Stimulated activated CD8-positive, alpha-beta memory T cell treated with anti-CD3 and anti-CD28 coated beads, Interleukin-2, amount 100 ng/mL, for 1 hour (primary cell): Measurements from ENCODE around the gene MOSMO.
A peak's percentile ranks its signal among the peaks of the same experiment; 100 is the strongest.
"Not testable (repeated sequence)": the region's sequence is repeated elsewhere in the genome, so short reads cannot be mapped to it uniquely, and the experiment has no call there.

ENCODE experiments used
- DNase-seq, 2 donors: peaks; one replicate each; pipeline ENCODE4 v3.0.0-alpha.2; 2020; ENCODE audit warnings: low read depth in 2 of 2

MOSMO gene

GRCh38 chr16:22045888-22046287 lies 38.0 kb downstream of the MOSMO start:
- DNase-seq, result not testable (repeated sequence)

DNA sequence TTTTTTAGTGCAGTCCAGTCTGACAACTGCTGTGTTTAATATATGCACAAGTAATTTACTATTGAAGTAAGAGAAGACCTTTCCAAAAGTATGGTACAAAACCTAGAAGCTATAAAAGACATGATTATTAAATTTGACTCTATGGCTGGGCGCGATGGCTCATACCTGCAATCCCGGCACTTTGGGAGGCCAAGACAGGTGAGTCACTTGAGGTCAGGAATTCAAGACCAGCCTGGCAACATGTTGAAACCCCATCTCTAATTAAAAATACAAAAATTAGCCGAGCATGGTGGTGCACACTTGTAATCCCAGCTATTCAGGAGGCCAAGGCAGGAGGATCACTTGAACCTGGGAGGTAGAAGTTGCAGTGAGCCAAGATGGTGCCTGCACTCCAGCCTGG lies 43.1 kb downstream of the MOSMO start:
- no peak for DNase-seq

DNA sequence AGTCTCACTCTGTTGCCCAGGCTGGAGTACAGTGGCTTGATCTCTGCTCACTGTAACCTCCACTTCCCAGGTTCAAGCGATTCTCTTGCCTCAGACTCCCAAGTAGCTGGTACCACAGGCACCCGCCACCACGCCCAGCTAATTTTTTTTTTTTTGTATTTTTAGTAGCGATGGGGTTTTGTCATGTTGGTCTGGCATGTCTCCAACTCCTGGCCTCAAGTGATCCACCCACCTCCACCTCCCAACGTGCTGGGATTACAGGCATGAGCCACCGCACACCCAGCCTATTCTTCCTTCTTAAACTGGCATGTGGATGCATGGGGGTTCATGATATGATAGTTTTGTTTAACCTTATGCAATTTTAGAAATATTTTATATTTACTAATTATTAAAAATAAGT lies 45.1 kb downstream of the MOSMO start:
- no peak for DNase-seq

DNA sequence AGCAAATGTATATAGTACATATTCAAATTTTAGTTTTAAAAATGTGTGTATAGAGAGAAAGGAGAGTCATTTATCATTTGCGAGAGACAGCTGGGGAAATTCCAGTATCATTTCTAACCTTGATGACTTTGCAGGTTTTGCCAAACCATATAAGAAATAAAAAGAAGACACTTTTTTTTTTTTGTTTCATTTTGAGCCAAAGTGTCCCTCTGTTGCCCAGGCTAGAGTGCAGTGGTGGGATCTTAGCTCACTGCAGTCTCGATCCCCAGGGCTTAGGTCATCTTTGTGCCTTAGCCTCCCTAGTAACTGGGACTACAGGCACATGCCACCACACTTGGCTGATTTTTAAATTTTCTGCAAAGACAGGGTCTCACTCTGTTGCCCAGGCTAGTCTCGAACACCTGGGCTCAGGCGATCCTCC lies 46.0 kb downstream of the MOSMO start:
- DNase-seq, result no peak

DNA sequence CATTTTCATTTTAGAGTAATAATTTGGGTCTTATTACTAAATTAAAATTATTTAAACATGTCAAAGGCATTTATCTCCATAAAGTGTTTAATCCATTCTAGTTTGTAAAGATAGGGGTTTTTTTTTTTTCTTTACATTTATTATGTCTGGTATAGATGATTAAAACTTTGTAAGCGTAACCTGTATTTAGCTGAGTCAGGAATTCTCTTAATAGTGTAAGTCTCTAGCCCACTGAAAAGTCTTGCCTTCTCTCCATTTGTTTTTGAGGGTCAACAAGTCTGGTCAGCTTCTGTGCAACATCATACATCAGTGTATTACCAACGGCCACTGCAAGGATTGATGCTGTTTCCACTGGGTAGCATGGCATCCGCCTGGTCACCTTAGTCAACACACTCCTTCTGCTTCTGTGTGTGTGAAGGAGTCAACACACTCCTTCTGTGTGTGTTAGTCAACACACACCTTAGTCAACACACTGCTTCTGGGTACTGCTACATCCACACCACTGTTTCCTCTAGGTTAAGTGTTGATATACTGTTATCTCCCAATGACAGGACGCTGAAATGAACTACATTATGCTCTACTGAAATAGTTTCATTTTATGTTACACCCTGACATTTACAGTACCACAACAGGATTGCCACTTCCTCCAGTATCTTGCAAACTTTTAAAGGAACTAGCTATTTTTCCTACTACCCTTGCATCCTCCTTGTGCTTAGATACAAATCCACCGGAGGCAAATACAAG lies 47.1 kb downstream of the MOSMO start:
- no peak for DNase-seq

GRCh38 chr16:22055881-22056280 lies 48.0 kb downstream of the MOSMO start:
- no peak for DNase-seq

DNA sequence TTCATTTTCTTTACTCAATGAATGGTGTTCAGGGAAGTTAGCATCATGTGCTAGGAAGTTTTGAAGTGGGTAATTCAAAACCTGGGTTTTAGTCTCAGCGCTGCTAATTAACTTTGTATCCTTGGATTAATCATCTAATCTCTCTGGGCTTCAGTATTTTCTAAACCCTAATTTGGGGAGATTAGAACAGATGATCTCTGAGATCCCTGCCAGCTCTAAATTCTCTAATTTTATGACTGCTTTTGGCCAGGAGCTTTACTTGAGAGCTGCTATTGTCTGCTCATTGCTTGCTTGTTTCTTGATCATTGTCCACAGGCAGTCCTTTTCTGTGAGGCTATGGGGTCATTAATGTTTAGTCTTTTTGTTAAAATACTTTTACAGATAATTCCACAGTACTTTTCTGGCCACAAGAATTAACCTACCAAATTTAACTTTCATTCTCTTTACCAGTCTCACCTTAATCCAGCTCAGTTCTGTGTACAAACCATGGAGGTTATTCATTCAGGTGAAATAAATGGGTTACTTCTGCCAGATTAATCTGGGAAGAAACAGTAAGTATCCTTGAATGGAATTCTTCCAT lies 56.1 kb downstream of the MOSMO start:
- no peak for DNase-seq

GRCh38 chr16:22065252-22065651 lies 57.3 kb downstream of the MOSMO start:
- no peak for DNase-seq

- no peak for DNase-seq
Observed at GRCh38 chr16:22070361-22071330, 62.7 kb downstream of the MOSMO start.

DNA sequence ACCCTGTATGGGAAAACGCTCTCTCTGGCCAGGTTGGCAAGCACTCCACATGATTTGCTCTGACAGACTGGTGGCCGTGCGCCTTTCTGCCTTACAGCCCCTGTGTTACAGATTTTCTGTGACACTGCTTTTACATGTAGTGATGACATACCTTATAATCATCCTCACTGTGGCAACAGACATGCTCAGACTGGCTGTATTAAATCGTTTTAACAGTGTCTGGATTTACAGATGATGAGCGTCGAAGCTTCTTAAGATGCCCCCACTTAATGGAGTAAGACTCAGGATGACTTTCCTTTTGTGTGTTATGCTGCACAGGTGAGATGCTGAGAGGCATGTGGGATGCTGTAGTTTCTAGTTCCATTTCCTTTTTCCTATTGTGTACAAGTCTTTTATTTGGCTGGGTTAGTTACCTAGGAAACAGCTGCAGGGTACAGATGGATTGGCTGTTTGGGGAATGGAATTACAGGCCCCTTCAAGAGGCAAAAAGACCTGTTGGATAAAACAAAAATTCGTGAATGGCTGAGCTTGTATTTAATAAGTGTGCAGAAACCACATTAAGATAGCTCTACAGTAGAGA lies 63.5 kb downstream of the MOSMO start:
- no peak for DNase-seq

GRCh38 chr16:22073350-22073749 lies 65.4 kb downstream of the MOSMO start:
- no peak for DNase-seq

- no peak for DNase-seq
Observed at GRCh38 chr16:22075043-22075757, 67.3 kb downstream of the MOSMO start.

- no peak for DNase-seq
Observed at GRCh38 chr16:22075776-22076175, 67.9 kb downstream of the MOSMO start.

DNA sequence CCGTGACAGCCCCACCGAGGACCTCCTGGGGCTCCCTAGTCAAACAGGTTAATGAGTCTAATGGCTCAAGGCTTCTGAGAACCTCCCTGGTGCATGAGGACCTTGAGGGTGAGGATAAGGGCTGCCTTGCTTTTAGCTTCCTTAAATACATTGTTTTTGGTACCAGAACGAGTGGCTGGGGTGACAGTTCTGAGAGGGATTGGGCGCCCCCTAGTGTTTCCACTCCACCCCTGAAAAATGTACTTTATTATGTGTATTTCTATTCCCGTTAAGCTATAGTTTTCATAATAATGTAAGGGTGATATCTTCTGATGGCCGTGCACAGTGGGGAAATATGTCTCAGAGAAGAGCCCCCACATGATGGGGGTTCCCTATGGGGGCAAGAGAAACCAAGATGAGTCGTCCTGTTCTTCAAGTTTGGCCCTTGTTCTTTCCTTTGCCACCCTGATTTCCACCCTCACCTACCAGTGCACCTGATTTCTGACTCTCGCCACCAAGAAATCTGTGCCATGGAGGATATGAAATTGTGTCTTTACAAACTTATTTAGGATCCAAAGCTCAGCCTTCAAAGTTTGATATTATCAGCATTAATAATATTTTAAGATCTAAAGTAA lies 69.9 kb downstream of the MOSMO start:
- peak; percentile 38 to 55 for DNase-seq

DNA sequence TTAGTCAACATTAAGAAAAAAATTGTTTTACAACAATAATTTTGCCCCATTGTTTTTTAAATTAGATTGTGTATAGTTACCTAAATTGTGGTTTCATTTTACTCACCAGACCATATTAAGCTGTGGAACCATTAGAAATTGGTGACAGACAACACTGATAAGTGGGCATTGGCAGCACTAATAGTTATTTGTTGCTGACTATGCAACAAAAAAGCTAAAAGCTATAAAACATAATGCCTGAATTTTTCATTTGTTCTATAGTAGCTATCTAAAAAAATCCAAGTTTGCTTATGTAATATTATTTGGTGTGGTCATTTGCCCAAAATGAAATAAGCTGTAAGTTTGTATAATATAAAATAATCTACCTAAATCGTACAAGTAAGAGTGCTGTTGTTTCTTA lies 70.7 kb downstream of the MOSMO start:
- DNase-seq, result no peak

DNA sequence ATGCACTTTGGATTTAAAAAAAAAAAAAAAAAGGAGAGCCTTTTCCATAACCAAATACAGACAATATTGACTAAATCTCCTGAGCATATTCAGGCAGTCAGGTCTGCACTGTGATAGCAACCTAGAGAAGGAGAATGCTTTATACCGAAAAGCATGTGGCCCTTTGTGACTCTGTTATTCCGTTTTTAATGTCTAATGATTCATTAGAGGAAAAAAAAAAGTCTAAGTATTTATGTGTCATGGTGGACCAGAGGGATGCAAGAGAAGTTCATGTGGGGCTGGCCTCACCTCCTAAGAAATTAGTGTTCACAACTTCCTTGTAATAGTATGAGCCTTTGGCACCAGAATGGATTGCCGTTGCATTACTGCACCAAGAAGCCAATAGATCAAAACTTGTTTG lies 73.1 kb downstream of the MOSMO start:
- no peak for DNase-seq

DNA sequence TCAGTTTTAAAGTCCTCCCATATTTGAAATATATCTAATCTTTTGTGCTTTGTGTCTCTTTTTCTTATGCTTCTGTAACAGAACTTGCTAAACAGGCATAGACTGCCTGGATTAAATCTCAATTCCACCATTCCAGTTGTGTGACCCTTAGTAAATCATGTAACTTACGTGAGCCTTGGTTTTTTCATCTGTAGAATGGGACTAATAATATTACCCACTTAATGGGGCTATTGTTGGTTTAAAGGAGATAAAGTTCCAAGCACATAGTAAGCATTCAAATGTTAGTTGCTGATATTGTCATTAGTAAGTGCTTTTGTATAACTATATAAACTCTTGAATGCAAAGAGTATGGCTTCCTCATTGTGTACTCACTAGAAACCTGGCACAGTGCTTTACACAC lies 78.5 kb downstream of the MOSMO start:
- DNase-seq, result no peak

DNA sequence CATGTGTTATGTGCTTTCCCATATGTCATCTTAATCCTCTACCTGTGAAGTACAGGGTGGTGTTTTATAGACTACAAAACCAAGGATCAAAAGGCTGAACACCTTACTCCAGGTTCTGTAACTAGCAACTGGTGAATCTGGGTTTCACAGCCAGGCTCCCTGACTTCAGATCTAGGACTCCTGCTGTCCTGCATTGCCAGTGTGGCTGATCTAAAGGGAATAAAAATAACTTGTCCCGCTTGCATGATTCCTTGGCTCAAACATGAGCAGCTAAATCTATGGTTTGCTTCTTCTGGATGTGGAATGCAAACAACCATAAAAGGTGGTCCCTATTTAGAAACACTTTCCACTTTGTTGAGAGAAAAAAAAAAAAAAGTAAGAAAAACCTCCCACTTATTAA lies 80.7 kb downstream of the MOSMO start:
- no peak for DNase-seq

- DNase-seq, result no peak
Observed at GRCh38 chr16:22089910-22090309, 82.0 kb downstream of the MOSMO start.

DNA sequence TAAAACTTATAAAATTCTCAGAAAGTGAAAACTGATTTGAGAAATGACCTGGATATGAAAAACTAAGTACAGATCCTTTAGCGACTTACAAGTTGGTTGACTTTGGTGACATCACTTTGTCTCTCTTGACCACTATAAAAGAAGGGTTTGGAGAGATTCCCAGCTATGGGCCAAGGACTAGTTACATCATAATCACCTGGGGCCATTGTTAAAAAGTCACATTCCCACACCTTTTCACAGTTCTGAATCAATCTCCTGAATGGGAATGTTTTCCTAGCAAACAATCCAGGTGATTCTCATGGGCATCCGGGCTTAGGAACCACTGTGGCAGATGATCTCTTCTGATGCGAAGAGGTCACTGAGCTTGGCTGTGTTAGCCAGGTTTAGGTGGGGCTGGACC lies 83.8 kb downstream of the MOSMO start:
- no peak for DNase-seq
